C1 segment of cervical spinal cord (tissue), 14 donors: ENCODE measurements around the gene MAB21L4.

Experiments used
- DNase-seq, 14 donors: peaks; one replicate each; lab custom pipeline; 2025; lab: John Stamatoyannopoulos, UW

The MAB21L4 gene

DNA sequence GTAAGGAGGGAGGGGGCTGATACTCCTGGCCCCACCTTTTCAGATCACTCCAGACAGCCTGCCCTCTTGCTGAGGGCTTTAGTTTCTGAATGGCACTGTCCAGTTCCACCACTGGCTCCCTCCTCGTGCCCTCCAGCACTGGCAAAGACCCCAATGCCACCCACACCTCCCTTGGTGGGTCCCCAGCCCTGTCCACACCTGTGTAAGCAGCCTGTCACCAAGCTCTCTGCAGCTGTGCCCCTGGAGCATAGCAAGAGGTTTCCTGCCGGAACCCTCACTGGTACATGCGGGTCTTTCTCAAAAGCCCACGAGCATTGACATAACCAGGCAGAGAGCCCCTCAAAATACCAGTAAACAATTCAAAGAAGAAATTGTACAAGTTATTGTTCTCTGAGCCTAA is 58.3 kb downstream of the MAB21L4 start:
- DNase-seq: no peak

DNA sequence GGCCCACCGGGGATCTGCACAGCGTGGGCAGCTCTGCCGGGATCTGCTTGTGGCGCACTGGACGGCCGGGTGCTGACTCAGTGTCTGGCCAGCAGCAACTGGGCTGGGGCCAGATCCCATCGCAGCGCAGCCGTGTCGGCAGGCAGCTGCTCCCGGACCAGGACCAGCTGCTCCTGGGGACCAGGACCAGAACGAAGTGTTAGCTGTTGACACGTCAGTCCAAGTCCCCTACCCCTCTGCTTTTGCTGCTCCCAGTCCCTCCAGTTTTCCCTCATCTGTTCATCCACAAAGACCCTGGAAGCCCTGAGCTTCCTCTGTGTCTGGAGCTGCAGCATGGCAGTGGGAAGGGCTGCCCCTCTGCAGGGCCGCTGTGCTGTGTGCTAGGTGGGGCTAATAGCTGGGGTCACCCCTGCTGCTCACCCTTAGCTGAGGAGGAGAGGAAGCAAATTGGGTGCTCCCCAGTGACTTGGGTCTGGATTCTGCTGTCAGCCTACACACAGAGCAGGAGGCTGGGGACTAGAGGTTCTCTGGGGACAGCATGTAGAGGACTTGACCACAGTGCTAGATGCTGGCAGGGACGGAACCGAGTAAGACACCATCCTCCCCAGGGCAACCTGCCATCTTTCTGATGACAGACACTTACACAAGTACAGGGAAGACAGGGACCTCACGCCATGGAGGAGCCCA is 59.0 kb downstream of the MAB21L4 start:
- peak in 6 of 14 donors; percentile 15 to 76 (median 34) for DNase-seq
